ENCODE measurements around the gene IL19.

DNA sequence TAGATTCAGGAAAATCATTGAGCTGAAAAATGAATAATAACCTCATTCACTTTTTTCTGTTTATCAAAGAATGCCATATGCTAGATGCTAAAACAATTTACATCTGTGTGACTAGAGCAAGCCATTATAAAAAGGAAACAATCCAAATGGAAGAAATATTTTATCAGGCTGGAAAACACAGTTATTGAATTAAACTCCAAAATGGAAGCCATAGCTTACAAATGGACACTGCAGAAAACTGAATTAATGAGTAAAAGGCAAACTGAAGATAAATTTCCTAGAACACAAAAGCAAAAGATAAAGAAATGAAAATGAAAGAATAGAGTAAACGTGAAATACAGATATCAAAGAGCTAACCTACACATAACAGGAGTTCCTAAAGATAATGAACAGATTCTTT is 34.8 kb downstream of the IL19 start:
- TF ChIP-seq, protein P1, sequence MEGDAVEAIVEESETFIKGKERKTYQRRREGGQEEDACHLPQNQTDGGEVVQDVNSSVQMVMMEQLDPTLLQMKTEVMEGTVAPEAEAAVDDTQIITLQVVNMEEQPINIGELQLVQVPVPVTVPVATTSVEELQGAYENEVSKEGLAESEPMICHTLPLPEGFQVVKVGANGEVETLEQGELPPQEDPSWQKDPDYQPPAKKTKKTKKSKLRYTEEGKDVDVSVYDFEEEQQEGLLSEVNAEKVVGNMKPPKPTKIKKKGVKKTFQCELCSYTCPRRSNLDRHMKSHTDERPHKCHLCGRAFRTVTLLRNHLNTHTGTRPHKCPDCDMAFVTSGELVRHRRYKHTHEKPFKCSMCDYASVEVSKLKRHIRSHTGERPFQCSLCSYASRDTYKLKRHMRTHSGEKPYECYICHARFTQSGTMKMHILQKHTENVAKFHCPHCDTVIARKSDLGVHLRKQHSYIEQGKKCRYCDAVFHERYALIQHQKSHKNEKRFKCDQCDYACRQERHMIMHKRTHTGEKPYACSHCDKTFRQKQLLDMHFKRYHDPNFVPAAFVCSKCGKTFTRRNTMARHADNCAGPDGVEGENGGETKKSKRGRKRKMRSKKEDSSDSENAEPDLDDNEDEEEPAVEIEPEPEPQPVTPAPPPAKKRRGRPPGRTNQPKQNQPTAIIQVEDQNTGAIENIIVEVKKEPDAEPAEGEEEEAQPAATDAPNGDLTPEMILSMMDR (IDR thresholded peaks at IDR 0.05 in 4 of 5, conservative IDR thresholded peaks at IDR 0.05 in 1 of 5), result no peak
- no peak for TF ChIP-seq POLR2A (IDR thresholded peaks at IDR 0.05)
